Cardiac muscle cell (in vitro differentiated cells and primary cell): ENCODE results near the gene GFPT2. TPM values are rescaled to one million over a fixed set of nuclear protein-coding genes. Genes with fewer than 3 reads are reported as not detected.

ENCODE experiments used
- DNase-seq, 2 donors: peaks; one replicate each; pipeline versions ENCODE4 v3.0.0 to v3.0.0-alpha.2; 2010 to 2017; ENCODE audit warnings: low read depth in 1 of 2, low spot score in 1 of 2
- H3K27ac ChIP-seq: fragments of 200-600 bp; sonication (generic); 2 replicates; pipeline ENCODE4 v1.5.1; 2016
- H3K27me3 ChIP-seq: fragments of 200-600 bp; sonication (generic); 2 replicates; pipeline ENCODE4 v1.6.0; 2016; ENCODE audit warnings: control low read depth
- H3K36me3 ChIP-seq: fragments of 200-600 bp; sonication (generic); 2 replicates; pipeline ENCODE4 v1.5.1; 2016; ENCODE audit warnings: control low read depth
- H3K4me1 ChIP-seq: fragments of 200-600 bp; sonication (generic); 2 replicates; pipeline ENCODE4 v1.8.1; 2017; ENCODE audit warnings: low read depth, mild to moderate bottlenecking, mixed run types
- H3K4me3 ChIP-seq: fragments of 200-600 bp; sonication (generic); 2 replicates; pipeline ENCODE4 v1.5.1; 2016; ENCODE audit warnings: mild to moderate bottlenecking
- H3K9me3 ChIP-seq: fragments of 200-600 bp; sonication (generic); 2 replicates; pipeline ENCODE4 v1.5.1; 2017; ENCODE audit warnings: low read depth, mild to moderate bottlenecking, control low read depth
- CTCF ChIP-seq: IDR thresholded peaks from 2 replicates; pipeline ENCODE4 v1.5.1; 2012; ENCODE audit warnings: low read depth, mild to moderate bottlenecking, low read length
- polyA plus RNA-seq: library from polyadenylated mRNA; unstranded; fragments of >200 nt; fragmentation: Nextera tagmentation; extraction: Ambion mirVana; gene quantifications from 2 replicates; pipeline ENCODE4 v1.2.1, GENCODE V29; 2016
- total RNA-seq: library from RNA; depleted of rRNA; stranded (reverse); fragments of >200 nt; gene quantifications from 2 replicates; pipeline ENCODE4 v1.2.3, GENCODE V29; 2016

GFPT2 gene
- total and polyA plus RNA-seq, 2 experiments from 2014 or later: 37.7 to 39.8 TPM

- Histone ChIP-seq H3K27me3 (no peaks in the 10 kb centered on the region), H3K36me3 (no peaks in the 10 kb centered on the region), H3K4me3 (no peak overlapping the region), H3K9me3 (no peaks in the 10 kb centered on the region), H3K27ac (no peak overlapping the region), H3K4me1 (no peaks in the 10 kb centered on the region)
- DNase-seq: no peak
- no peak for TF ChIP-seq CTCF
Observed at GRCh38 chr5:180376511-180376910, 23.4 kb upstream of the GFPT2 start.

- Histone ChIP-seq H3K4me3 (no peak overlapping the region), H3K27ac (no peak overlapping the region), H3K4me1 (no peaks in the 10 kb centered on the region), H3K9me3 (no peaks in the 10 kb centered on the region), H3K36me3 (no peaks in the 10 kb centered on the region), H3K27me3 (no peaks in the 10 kb centered on the region)
- DNase-seq: no peak
- TF ChIP-seq CTCF: no peak
Observed at GRCh38 chr5:180375955-180376354, 22.8 kb upstream of the GFPT2 start.

GRCh38 chr5:180375291-180375690 lies 22.2 kb upstream of the GFPT2 start:
- Histone ChIP-seq H3K36me3 (no peaks in the 10 kb centered on the region), H3K27me3 (no peaks in the 10 kb centered on the region), H3K4me1 (no peaks in the 10 kb centered on the region), H3K4me3 (no peak overlapping the region), H3K9me3 (no peaks in the 10 kb centered on the region), H3K27ac (no peak overlapping the region)
- no peak for DNase-seq
- TF ChIP-seq CTCF: no peak

GRCh38 chr5:180373870-180374269 lies 20.7 kb upstream of the GFPT2 start:
- no peak for TF ChIP-seq CTCF
- no peak for DNase-seq

GRCh38 chr5:180373454-180373853 lies 20.3 kb upstream of the GFPT2 start:
- H3K4me3 ChIP-seq: no peak overlapping the region
- H3K27ac ChIP-seq: no peak overlapping the region
- H3K36me3 ChIP-seq: no peaks in the 10 kb centered on the region
- DNase-seq: no peak
- no peaks in the 10 kb centered on the region for H3K9me3 ChIP-seq
- H3K4me1 ChIP-seq: no peaks in the 10 kb centered on the region
- H3K27me3 ChIP-seq: no peaks in the 10 kb centered on the region
- TF ChIP-seq CTCF: no peak

More at GRCh38 chr5:180373870-180374269, 20.7 kb upstream of the GFPT2 start:
- H3K4me1 ChIP-seq: no peaks in the 10 kb centered on the region
- H3K27ac ChIP-seq: no peak overlapping the region
- H3K27me3 ChIP-seq: no peaks in the 10 kb centered on the region
- H3K9me3 ChIP-seq: no peaks in the 10 kb centered on the region
- H3K4me3 ChIP-seq: no peak overlapping the region
- no peaks in the 10 kb centered on the region for H3K36me3 ChIP-seq

GRCh38 chr5:180371949-180372348 lies 18.8 kb upstream of the GFPT2 start:
- no peaks in the 10 kb centered on the region for H3K9me3 ChIP-seq
- no peaks in the 10 kb centered on the region for H3K36me3 ChIP-seq
- no peaks in the 10 kb centered on the region for H3K27me3 ChIP-seq
- no peak overlapping the region for H3K4me3 ChIP-seq
- H3K4me1 ChIP-seq: no peaks in the 10 kb centered on the region
- no peak for TF ChIP-seq CTCF
- H3K27ac ChIP-seq: no peak overlapping the region
- no peak for DNase-seq
